Lower leg skin (tissue), 3 donors: ENCODE data around the gene PATE2.

Source experiments
- POLR2A ChIP-seq, 2 donors: fragments of 450-650 bp; IDR thresholded peaks; one replicate each; pipeline ENCODE4 v1.6.1; 2016 to 2017; ENCODE audit warnings: antibody characterized with exemption in 2 of 2, mild to moderate bottlenecking in 1 of 2, moderate library complexity in 1 of 2
- TF ChIP-seq, protein P1 (sequence below), 3 donors: fragments of 450-650 bp; IDR thresholded peaks; one replicate each; pipeline ENCODE4 v1.5.1; 2016; ENCODE audit warnings: antibody characterized with exemption in 3 of 3, mild to moderate bottlenecking in 3 of 3, moderate library complexity in 2 of 3

DNA sequence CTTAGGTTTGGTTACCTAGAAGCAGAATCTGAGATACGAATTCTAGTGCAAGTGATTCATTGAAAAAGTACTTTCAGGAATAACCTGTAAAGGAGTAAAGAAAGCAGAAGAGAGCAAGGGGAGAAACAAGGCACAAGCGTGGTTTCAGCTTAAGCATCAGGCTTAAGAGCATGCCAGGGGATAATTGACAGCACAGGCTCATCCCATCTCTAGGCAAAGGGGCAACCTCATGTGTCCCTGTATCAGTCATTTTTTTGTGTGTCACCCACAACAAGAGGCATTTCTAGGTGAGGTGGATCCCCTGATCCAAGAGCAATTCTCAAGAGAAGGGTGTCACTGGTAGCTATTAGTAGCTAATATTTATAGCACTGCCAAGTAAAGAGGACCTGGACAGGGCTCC is 8.0 kb downstream of the PATE2 start:
- TF ChIP-seq, protein P1, sequence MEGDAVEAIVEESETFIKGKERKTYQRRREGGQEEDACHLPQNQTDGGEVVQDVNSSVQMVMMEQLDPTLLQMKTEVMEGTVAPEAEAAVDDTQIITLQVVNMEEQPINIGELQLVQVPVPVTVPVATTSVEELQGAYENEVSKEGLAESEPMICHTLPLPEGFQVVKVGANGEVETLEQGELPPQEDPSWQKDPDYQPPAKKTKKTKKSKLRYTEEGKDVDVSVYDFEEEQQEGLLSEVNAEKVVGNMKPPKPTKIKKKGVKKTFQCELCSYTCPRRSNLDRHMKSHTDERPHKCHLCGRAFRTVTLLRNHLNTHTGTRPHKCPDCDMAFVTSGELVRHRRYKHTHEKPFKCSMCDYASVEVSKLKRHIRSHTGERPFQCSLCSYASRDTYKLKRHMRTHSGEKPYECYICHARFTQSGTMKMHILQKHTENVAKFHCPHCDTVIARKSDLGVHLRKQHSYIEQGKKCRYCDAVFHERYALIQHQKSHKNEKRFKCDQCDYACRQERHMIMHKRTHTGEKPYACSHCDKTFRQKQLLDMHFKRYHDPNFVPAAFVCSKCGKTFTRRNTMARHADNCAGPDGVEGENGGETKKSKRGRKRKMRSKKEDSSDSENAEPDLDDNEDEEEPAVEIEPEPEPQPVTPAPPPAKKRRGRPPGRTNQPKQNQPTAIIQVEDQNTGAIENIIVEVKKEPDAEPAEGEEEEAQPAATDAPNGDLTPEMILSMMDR (IDR thresholded peaks at IDR 0.05): no peak
- TF ChIP-seq POLR2A (IDR thresholded peaks at IDR 0.05): no peak
